Bone marrow (tissue), 2 donors: Measurements from ENCODE around the gene MKLN1.

Experiments
- DNase-seq, 2 donors: peaks; one replicate each; lab custom pipeline; 2025; lab: John Stamatoyannopoulos, UW

Gene MKLN1

DNA sequence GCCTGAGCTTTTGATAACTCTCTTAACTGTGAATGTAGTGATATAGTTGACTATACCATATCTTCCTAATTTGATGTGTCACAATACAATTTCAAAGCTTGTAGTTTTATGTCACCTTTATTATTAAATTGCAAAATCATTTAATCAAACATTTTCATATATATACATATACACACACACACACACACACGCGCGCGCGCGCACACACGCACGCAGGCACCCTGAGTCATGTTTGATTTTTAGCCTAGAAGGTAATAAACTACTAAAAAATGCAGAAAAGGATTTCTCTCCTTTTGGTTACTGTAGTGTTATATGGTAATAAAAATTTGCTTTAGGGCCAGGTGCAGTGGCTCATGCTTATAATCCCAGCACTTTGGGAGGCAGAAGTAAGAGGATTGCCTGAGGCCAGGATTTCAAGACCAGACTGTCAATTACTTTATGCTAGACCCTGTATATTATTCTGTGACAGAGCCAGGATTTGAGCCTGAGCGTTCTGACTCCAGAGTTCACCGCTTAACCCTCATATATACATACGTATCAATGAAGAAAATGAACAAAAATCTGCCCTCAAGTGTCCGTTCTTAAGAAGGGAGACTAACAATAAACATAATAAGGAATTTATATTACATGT, 139.2 kb downstream of the MKLN1 start:
- no peak for DNase-seq

DNA sequence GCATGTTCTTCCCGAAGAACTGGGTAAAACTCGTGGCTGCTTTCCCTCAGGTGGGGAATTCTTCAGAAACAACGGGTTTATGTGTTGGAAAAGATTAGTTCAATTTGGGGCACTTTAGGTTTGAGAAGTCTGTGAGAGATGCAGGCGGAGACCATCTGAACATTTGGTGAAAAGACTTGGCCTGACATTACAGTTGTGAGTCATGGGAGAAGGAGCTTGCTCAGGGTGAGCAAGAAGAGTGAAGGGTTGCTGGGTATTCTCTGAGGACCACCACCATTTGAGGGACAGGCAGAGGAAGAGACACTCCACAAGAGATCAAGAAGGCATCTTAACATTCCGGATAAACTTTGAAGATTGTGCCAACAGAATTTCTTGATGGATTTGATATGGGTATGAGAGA, 140.1 kb downstream of the MKLN1 start:
- DNase-seq, result no peak

DNA sequence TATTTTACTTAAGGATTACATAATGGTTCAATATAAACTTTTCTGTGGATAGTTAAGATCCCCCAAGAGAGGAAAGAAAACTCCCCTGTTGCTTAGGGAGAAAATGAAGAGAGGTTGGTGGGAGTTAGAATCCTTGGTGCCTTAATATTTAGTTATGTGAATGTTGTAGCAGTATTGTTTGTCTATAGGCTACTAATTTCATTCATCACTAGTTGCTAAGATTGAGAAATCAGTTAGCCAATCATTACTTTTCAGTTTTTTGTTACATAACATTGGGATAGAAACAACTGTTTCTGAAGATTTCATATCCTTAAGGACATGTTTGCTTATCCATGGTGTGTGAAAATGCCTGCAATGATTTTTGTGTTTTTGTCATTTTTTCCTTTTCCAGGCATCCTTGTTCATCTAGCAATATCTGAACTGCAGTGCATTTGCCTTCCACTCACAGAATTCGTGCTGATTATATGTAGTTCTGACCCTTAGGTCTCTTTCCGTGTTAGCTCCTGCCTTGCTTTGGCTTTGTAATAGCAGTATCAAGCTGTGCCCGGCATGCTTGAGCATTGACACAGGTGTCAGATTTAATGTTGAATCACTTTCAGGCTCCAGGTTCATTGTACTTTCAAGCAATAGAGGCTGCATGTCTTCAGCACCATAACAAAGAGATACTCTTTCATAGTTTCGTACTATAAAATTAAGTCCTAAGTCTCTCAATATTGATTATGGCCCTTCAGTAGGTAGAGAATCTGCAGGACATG, 143.8 kb downstream of the MKLN1 start:
- no peak for DNase-seq

DNA sequence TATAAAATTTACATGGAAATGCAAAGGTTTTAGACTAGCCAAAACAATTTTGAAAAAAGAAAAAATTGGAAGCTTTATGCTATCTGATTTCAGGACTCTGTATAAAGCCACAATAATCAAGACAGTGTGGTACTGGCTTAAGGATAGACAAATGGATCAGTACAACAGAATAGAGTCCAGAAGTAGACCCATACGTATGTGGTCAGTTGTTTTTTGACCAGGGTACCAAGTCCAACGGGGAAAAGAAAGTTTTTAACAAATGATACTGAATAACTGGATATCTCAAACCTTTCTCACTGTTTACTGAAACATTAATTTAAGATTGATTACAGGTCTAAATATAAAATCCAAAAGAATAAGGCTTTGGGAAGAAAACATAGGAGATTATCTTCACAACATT, 149.1 kb downstream of the MKLN1 start:
- DNase-seq, result no peak

DNA sequence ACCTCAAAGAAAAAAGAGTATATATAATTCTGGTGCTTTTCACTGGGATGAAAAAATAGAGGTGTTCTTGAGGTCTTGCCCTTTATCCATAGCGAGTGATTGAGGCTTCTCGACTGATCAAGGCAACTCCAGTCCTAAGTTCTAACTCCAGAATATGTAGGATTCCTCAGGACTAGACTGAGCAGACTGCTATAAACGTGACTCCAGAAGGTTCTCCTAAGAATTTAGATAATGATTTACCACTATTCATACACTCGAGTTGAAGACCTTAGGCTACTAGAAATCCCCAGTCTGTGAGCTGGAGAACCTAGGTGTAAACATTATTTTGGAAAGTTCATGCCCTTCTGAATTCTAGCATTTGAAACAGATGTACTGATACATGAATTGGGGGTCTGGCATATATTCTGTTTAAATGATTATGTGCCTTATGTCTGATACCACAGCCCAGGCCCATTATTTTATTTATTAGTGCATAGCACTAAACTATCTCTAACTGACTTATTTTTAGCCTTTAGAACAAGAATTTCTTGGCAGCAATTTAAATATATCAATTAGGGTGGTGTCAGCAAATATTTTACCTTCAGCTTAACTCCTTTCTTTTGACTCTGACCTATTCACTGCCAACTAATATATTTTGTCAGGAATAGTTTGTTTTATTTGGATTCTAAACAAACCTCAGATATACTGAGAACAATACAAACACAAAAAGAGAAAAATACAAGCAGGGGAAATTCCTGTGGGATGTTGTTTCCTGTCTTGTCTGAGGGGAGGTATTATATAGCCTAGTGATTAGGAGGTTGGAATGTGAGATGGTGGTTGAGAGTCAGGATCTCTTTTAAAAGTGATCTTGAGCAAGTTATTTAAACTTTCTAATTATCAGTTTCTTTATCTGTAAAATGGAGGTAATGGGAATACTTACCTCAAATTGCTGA, 153.0 kb downstream of the MKLN1 start:
- DNase-seq, result no peak

DNA sequence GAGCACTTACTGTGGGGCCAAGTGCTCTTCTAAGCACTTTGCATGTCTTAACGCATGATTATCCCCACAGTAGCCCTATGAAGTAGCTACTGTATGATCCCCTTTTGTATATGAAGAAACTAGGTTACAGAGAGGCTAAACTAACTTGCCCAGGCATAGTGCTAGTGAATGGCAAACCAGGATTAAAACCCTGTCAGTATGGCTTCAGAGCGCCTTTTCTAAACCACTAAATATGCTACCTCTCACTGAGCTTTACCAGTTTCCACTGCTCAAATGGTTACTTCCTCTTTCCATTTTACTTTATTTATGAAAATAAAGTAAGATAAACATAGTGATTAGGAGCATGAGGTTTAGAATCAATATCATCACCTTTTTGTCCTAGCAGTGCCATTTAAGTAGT, 155.1 kb downstream of the MKLN1 start:
- DNase-seq, result no peak

DNA sequence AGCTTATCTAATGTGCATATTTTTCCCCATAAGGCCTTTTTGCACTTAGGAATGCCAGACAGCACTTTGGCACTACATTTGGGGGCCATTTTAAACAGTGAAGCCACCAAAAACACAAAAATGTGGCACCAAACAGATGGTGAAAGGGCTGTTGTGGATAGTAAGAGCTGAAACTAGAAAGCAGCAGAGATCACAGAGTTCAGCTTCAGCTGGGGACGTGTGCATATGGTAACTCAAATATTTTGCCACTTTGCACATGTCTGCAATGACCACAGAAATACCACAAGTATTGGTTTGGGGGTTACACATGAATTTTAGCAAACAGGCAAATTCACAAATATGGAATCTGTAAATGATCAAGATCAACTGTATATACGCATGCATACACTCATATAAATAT, 155.9 kb downstream of the MKLN1 start:
- DNase-seq, result no peak

DNA sequence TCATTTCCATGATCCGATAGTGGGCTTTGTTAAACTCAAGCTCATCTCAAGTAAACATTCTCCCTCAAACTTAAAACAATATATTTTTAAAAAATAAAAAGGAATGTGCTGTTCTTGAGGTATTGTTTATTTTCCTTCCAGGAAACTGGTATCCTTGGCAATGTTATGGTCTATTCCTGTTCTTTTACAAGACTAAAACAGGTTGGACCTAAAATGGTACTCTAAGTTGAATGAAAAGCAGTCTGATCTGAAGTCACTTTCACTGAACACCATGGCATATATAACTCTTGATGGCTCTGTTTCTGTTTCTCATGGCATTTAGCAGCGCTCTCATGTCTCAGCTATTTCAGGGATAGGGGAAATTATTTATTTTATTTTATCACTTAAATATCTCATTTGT, 158.7 kb downstream of the MKLN1 start:
- DNase-seq, result no peak

DNA sequence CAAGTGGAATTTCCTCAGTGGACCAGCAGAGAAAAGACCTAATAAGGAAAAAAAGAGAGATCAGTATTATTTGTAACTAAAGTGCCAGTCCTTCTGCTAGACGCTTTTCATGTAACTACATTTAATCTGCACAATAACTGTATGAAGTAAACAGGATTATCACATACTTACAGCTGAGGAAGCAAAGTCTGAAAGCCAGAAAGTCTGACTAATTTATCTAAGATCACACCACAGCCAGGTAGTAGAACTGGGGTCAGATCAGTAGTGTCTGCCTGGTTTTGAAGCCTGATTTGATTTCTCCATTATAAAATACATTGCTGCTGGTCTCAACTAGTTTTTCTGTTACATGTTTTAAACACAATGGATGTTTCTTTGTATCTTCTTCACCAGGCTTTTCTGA, 159.5 kb downstream of the MKLN1 start:
- DNase-seq, result no peak

DNA sequence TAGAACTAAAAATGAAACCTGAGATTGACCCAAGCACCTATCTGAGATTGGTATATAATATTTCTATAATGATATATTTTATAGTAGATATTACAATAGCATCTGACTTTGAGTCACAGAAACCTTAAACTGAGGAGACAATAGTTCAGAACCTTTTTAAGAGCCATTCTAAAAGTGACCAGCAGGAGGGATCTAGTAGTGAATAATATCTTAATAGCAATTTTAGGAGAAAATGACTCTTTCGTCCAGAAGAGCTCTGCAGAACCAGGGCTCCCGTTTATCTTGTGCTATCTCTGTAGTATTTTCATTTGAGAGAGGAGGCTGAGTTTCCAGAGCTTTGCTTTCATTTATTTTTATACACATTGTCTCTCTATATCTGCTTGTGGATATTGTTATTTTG, 160.7 kb downstream of the MKLN1 start:
- DNase-seq, result no peak

DNA sequence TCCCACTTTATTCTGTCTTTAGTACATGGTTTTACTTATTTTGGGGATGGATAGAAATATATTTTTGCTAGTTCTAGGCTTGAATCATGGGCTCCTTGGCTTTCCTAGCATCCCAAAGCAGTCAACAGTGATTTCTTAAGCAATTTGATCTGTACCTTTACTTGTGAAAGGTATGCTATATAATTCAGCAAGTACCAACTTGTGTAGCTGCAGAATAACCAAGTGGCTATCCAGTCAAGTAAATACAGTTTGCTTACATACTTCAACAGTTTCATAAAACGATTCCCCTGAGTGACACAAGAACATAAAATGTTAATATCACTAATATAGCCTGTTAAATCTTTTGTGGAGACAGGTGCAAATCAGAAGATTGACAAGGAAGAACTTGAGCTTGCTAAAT, 161.5 kb downstream of the MKLN1 start:
- no peak for DNase-seq

DNA sequence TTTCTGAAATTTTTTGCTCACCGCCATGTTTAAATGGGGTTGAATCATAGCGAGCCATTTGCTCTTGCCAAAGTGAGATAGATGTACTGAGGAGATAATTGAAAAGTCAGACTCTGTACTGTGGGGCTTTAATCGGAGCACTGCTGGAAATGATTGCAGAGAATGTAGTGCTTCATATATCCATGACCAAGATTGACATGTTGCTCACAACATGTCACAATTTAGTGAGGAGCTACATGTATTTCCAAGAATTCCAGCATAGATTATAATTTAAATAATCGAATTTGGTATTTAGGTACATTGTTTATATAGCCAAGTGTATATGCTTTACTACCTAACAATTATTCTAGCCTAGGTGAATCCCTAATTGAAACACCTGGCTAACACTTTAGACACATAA, 162.2 kb downstream of the MKLN1 start:
- no peak for DNase-seq

DNA sequence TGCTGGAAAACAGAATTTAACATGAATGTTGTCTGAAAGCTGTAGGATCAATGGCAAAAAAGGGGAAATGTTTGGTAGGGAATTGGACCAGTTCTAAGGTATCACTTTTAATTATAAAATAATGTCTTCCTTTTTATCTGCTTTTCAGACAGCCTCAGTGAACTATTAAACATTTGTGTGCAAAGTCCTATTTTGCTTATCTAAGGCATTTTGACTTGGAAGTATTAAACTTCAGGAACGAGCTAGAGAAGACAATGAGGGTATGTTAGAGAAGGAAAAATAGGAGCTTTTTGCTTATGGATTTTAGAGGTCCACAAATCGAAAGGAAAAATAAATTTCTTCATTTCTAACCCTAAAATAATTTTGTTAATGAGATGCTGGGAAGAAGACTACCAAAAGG, 165.4 kb downstream of the MKLN1 start:
- DNase-seq, result no peak

DNA sequence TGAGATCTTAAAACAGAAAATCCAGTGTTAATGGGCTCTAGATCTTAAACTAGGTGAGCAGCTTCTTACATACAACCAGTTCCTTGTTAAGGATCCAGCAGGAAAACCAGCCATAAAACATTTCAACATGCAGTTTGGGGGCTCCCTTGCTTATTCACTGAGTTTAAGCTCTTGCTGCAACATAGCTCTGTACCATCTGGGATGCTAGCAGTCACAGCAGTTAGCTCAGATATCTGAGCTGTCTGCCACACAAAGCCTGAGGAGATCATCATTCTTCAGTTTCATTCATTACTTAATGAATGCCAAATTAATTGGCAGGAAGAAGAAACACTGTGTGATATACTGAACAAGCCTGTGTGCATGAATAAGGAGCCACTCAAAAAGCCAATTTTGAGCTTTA, 165.9 kb downstream of the MKLN1 start:
- no peak for DNase-seq

DNA sequence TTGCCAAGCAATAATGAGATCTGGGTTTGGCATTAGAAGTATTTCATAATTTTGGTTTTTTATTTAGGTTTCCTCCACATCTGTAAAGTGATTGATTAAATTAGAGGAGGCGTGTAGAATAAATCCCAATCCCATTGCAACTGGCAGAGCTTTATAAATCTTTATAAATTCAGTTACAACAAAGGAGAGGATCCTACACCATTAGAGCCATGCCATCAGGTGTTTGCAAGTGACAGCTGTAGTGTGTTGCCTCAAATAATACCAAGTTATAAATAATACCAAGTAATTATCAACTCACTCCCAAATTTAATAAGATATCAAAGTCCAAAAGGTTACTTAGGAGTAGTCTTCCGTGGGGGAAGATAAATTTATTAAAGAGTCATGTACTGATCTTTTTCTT, 166.5 kb downstream of the MKLN1 start:
- DNase-seq, result no peak

DNA sequence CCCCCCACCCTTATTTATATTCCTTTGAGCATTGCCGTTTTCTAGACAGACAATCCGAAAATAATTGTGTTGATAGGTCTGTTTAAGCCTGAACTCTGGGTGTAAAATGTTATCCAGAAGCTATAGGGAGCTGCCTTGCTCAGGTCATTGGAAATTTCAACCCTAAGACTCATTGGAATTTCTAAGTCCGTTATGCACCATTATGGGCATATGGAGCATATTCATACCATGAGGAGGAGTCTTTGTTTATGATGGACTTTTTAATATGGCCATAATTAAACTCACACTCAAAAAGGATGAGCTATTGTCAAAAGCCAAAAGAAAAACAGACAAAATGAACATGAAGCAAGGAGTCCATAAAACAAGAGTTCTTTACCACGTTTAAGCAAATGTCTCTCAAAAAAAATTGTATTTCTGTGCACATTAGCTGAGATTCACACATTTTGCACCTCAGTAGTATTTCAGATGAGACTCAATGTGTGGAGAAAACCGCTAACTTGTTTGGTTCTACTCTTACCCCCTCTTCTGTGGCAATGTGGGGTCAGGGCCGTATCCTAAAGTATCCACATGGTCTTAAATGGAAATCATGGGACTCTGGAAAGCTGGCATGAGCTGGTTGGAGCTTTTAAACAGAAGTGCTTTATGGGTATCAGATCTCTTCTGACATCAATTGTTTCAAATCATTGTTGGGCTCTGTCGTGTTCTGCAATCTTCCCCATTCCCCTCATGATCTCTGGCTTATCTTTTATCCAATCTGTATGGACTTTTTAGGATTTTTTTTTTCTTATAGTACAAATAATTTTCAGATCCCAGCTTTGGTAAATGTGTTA, 168.2 kb downstream of the MKLN1 start:
- no peak for DNase-seq

DNA sequence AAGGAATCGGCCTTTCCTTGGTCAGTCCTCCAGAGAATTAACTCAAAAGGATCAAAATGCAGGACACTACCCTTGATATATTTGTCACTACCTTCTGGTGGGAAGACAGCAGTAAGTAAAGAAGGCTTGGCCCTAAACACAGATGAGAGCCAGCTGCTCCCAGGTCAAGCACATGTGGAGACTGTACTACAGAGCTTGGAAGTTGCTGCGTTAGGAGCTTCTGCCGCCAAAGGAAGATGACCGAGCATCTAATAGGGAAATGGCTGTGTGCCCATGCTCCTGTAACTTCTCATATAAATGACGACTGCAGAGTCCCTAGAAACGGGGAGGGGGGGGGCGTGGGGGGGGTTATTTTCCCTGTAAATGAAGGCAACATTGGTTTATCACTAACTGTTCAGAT, 169.8 kb downstream of the MKLN1 start:
- DNase-seq, result no peak

DNA sequence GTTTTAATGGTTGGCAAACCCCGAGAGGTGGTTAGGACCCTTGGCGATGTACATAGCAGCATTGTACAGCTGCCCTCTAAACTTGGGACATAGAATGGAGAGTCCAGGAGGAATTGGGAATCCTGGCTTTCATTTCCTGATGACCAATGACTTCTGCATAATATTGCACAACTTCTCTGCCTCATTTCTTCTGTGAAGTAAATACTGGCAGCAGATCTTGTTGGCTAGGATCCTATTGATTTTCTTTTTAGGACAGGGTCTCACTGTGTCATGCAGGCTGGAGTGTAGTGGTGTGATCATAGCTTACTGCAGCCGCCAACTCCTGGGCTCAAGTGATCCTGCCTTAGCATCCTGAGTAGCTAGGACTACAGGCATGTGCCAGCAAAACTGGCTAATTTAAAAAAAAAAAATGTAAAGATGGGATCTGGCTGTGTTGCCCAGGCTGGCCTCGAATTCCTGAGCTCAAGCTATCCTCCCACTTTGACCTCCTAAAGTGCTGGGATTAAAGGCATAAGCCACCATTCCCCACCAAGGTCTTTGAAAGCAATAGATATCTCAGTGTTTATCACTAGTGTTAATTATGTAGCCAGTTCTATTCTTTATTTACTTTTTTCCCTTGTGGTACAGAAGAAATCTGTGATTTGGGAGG, 170.7 kb downstream of the MKLN1 start:
- DNase-seq, result no peak

DNA sequence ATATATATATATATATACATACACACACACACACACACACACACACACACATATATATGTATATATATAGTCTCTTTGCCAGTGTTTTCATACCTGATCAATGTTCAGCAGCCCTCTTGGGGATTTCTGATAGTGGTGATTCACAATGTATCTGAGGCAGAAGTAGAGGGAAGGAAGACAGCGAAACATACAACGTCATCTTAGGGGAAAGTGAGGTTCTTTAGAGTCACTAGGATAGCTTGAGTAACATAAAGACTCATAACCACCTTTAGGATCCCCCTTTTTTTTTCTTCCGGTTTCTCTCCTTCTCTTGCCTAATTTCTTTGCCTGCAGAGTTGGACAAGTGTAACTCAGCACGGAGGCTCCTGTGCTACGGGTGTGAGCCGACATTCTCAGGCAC, 172.1 kb downstream of the MKLN1 start:
- DNase-seq, result no peak

DNA sequence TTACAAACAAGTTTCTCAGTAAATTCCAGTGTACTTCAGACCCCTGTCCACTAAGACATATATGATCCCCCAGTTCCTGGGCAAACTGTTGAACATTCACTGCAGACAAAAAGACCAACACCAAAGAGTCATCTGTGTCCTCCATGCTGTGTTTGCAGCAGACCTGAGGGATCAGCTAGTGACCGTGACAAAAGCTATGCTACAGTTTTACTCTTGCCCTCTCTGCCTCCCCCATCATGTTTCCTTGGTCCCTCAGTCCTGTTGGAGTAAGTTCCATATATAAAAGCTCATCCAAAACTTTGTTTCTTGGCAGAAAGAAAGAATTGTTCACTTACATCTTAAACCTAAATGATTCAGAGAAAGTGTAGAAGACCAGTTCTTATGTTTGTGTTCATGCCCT, 172.7 kb downstream of the MKLN1 start:
- DNase-seq, result no peak

DNA sequence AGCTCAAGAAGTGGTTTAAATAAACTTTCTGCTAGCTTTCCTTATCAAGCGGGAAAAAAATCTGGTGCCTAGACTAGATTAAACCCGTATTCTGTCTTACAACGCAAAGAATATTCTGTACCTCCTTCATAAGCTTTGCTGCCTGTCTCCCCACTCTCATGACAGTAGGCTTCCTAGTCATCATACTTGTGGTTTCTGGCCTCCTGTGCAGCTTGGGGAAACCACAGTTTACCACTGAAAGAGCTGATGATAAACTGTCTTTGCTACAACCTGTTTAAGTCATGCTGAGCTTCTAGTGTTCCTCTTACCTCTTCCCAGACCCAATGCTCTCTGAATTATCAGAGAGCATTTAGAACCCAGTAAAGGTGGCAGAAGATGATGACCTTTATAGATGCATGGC, 173.7 kb downstream of the MKLN1 start:
- DNase-seq, result peak in 1 of 2 donors; percentile 48
